HG03064 (cell line): ENCODE results near the gene SLX9.
"Not testable (repeated sequence)": the region's sequence is repeated elsewhere in the genome, so short reads cannot be mapped to it uniquely, and the experiment has no call there.

Experiments used
- ATAC-seq: cut with Tn5 transposase; IDR thresholded peaks from one replicate; pipeline ENCODE4 v1.9.1; 2021; ENCODE audit warnings: low read depth; ENCODE audit not compliant: unreplicated experiment

SLX9 gene

GRCh38 chr21:44928500-44929241, 11.2 kb upstream of the SLX9 start:
- ATAC-seq: not testable (repeated sequence)

GRCh38 chr21:44929242-44929798, 10.5 kb upstream of the SLX9 start:
- ATAC-seq: no peak

- ATAC-seq: no peak
These were observed 9.9 kb upstream of the SLX9 start for GRCh38 chr21:44929799-44930542.

- no peak for ATAC-seq
These were observed 9.3 kb upstream of the SLX9 start for GRCh38 chr21:44930543-44930981.

GRCh38 chr21:44931137-44931500, 8.7 kb upstream of the SLX9 start:
- ATAC-seq: no peak

- no peak for ATAC-seq
These were observed 8.1 kb upstream of the SLX9 start for GRCh38 chr21:44931501-44932407.

- no peak for ATAC-seq
These were observed 7.2 kb upstream of the SLX9 start for GRCh38 chr21:44932408-44933181.

- ATAC-seq: no peak
These were observed 6.5 kb upstream of the SLX9 start for GRCh38 chr21:44933199-44933917.

GRCh38 chr21:44933918-44934260, 5.9 kb upstream of the SLX9 start:
- no peak for ATAC-seq

- no peak for ATAC-seq
These were observed 5.6 kb upstream of the SLX9 start for GRCh38 chr21:44934276-44934675.

- ATAC-seq: no peak
These were observed 4.9 kb upstream of the SLX9 start for GRCh38 chr21:44934797-44935532.

- ATAC-seq: no peak
These were observed 4.3 kb upstream of the SLX9 start for GRCh38 chr21:44935533-44935927.

- ATAC-seq: no peak
These were observed 877 bp upstream of the SLX9 start for GRCh38 chr21:44938772-44939531.

- no peak for ATAC-seq
These were observed 345 bp downstream of the SLX9 start for GRCh38 chr21:44940116-44940631.

- no peak for ATAC-seq
These were observed 1.7 kb downstream of the SLX9 start for GRCh38 chr21:44941567-44941966.

GRCh38 chr21:44942566-44942965, 2.7 kb downstream of the SLX9 start:
- ATAC-seq: no peak

GRCh38 chr21:44943005-44943685, 3.3 kb downstream of the SLX9 start:
- no peak for ATAC-seq
